GM19035 (cell line): ENCODE data around the gene KL.

Experiments
- ATAC-seq: cut with Tn5 transposase; IDR thresholded peaks from one replicate; pipeline ENCODE4 v1.9.1; 2021; ENCODE audit not compliant: unreplicated experiment

Gene KL

GRCh38 chr13:33016414-33017322 lies at the start of gene KL:
Gene KL, plus strand, starts transcription at chr13:33016423. Its CDS starts 18 bp downstream, at chr13:33016441.
- peak; percentile 24 for ATAC-seq

GRCh38 chr13:32967584-32968182 lies 48.5 kb upstream of the KL start:
- ATAC-seq, result no peak

GRCh38 chr13:32968316-32968715 lies 47.9 kb upstream of the KL start:
- no peak for ATAC-seq

- ATAC-seq, result no peak
Observed at GRCh38 chr13:32968793-32969192, 47.4 kb upstream of the KL start.

- ATAC-seq, result peak; percentile 92
Observed at GRCh38 chr13:32969516-32969941, 46.7 kb upstream of the KL start.

GRCh38 chr13:32976056-32976805 lies 40.0 kb upstream of the KL start:
- ATAC-seq, result no peak

GRCh38 chr13:32976912-32977311 lies 39.3 kb upstream of the KL start:
- ATAC-seq, result no peak

- ATAC-seq, result no peak
Observed at GRCh38 chr13:32977321-32977720, 38.9 kb upstream of the KL start.

- no peak for ATAC-seq
Observed at GRCh38 chr13:32978278-32978677, 37.9 kb upstream of the KL start.

GRCh38 chr13:32983058-32983457 lies 33.2 kb upstream of the KL start:
- no peak for ATAC-seq

- ATAC-seq, result no peak
Observed at GRCh38 chr13:32984857-32985626, 31.2 kb upstream of the KL start.

- no peak for ATAC-seq
Observed at GRCh38 chr13:32986552-32986951, 29.7 kb upstream of the KL start.

- no peak for ATAC-seq
Observed at GRCh38 chr13:32987462-32987861, 28.8 kb upstream of the KL start.

- no peak for ATAC-seq
Observed at GRCh38 chr13:32988608-32989289, 27.5 kb upstream of the KL start.

- ATAC-seq, result no peak
Observed at GRCh38 chr13:32989290-32989667, 26.9 kb upstream of the KL start.

GRCh38 chr13:32989942-32990341 lies 26.3 kb upstream of the KL start:
- ATAC-seq, result no peak

- no peak for ATAC-seq
Observed at GRCh38 chr13:32993145-32993544, 23.1 kb upstream of the KL start.

- no peak for ATAC-seq
Observed at GRCh38 chr13:32997399-32997798, 18.8 kb upstream of the KL start.

GRCh38 chr13:32998966-32999365 lies 17.3 kb upstream of the KL start:
- no peak for ATAC-seq

GRCh38 chr13:33000365-33000764 lies 15.9 kb upstream of the KL start:
- ATAC-seq, result no peak
